ENCODE results near the gene DNAJC28.

DNA sequence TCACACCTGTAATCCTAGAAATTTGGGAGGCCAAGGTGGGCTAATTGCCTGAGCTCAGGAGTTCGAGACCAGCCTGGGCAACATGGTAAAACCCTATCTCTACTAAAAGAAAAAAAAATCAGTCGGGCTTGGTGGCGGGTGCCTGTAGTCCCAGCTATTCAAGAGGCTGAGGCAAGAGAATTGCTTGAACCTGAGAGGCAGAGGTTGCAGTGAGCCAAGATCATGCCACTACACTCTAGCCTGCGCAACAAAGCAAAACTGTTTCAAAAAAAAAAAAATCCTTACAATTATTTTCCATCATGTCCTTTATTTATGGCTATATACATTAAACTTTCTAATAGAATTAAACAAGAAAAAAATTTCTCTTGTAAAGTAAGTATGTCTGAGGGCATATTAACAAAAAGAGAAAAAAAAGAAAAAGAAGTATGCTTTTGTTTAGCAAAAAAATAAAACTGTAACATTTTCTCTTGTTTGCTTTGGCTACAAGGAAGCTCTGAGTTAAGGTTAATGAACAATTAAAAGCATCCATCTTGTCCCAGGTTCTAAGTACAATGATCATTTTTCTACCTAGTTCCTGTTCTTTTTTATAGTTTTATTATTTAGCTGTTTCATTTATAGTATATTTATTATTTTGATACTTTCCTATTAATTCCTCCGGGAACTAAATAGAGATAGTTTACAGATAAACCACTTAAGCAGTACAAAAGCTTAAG lies 29.8 kb downstream of the DNAJC28 start:
- TF ChIP-seq, protein P1, sequence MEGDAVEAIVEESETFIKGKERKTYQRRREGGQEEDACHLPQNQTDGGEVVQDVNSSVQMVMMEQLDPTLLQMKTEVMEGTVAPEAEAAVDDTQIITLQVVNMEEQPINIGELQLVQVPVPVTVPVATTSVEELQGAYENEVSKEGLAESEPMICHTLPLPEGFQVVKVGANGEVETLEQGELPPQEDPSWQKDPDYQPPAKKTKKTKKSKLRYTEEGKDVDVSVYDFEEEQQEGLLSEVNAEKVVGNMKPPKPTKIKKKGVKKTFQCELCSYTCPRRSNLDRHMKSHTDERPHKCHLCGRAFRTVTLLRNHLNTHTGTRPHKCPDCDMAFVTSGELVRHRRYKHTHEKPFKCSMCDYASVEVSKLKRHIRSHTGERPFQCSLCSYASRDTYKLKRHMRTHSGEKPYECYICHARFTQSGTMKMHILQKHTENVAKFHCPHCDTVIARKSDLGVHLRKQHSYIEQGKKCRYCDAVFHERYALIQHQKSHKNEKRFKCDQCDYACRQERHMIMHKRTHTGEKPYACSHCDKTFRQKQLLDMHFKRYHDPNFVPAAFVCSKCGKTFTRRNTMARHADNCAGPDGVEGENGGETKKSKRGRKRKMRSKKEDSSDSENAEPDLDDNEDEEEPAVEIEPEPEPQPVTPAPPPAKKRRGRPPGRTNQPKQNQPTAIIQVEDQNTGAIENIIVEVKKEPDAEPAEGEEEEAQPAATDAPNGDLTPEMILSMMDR (IDR thresholded peaks at IDR 0.05) = no peak
- TF ChIP-seq EZH2 (IDR thresholded peaks at IDR 0.05; ENCODE audit: borderline replicate concordance, insufficient read depth, low read depth, low read length, poor library complexity, severe bottlenecking) = no peak
